T-helper 17 cell (primary cell): ENCODE data around the gene MCCC1. TPM values are rescaled to one million over a fixed set of nuclear protein-coding genes. Genes with fewer than 3 reads are reported as not detected.

Source experiments
- ATAC-seq: fragments of 150-1000 bp; cut with Tn5 transposase; 2 replicates; pipeline ENCODE4 v1.10.0; 2021; ENCODE audit warnings: mild to moderate bottlenecking, moderate library complexity
- DNase-seq, 3 donors: peaks; one replicate each; pipeline versions ENCODE4 v3.0.0 to v3.0.0-alpha.2; 2020 to 2021
- H3K9me3 ChIP-seq: one replicate; pipeline ENCODE4 v1.7.0; 2013; ENCODE audit warnings: low read length, mild to moderate bottlenecking; ENCODE audit not compliant: control insufficient read depth, poor library complexity, severe bottlenecking
- H3K27ac Mint-ChIP-seq: one replicate; pipeline ENCODE4 v1.8.0; 2022; ENCODE audit warnings: mild to moderate bottlenecking, moderate library complexity, mixed read lengths
- H3K27me3 Mint-ChIP-seq: one replicate; pipeline ENCODE4 v1.8.0; 2022; ENCODE audit warnings: mixed read lengths
- H3K36me3 Mint-ChIP-seq: one replicate; pipeline ENCODE4 v1.8.0; 2022; ENCODE audit warnings: low read depth, mixed read lengths
- H3K4me1 Mint-ChIP-seq: one replicate; pipeline ENCODE4 v1.8.0; 2022; ENCODE audit warnings: mild to moderate bottlenecking, mixed read lengths
- H3K4me3 Mint-ChIP-seq: one replicate; pipeline ENCODE4 v1.8.0; 2022; ENCODE audit warnings: mild to moderate bottlenecking, moderate library complexity, mixed read lengths
- total RNA-seq, 4 donors: library from RNA in 2 of 4; stranded (reverse) in 2 of 4; gene quantifications; one replicate each; pipeline ENCODE4 v1.2.3 and lab custom pipeline; 2022 to 2026

Gene MCCC1
- total RNA-seq (10 to 100 TPM; 17.5 to 17.6 TPM), total RNA-seq (lab: John Stamatoyannopoulos, UW) (24.1 to 42.8 reads per million in 2 donors)

- Mint-ChIP-seq H3K36me3 (peaks cover 3% of the 10 kb centered on the region), H3K4me3 (peak within 1 kb of the TSS; percentile 98), H3K27ac (peak within 1 kb of the TSS; percentile 99), H3K27me3 (no peaks in the 10 kb centered on the region), H3K4me1 (peaks cover 22% of the 10 kb centered on the region)
- H3K9me3 ChIP-seq = no peaks in the 10 kb centered on the region
- DNase-seq = peak; percentile 89 to 95 (median 93)
- peak; percentile 99 for ATAC-seq
These were observed at the start of gene MCCC1 for GRCh38 chr3:183099026-183099837. MCCC1 (minus strand) TSS chr3:183099496; CDS start chr3:183099440, 56 bp downstream.

GRCh38 chr3:183148056-183148455 is 48.8 kb upstream of the MCCC1 start:
- no peaks in the 10 kb centered on the region for H3K9me3 ChIP-seq
- peaks cover 7% of the 10 kb centered on the region for H3K36me3 Mint-ChIP-seq
- no peaks in the 10 kb centered on the region for H3K4me1 Mint-ChIP-seq
- H3K27me3 Mint-ChIP-seq = no peaks in the 10 kb centered on the region
- no peak overlapping the region for H3K4me3 Mint-ChIP-seq
- no peak for DNase-seq
- no peak for ATAC-seq
- H3K27ac Mint-ChIP-seq = no peak overlapping the region

DNA sequence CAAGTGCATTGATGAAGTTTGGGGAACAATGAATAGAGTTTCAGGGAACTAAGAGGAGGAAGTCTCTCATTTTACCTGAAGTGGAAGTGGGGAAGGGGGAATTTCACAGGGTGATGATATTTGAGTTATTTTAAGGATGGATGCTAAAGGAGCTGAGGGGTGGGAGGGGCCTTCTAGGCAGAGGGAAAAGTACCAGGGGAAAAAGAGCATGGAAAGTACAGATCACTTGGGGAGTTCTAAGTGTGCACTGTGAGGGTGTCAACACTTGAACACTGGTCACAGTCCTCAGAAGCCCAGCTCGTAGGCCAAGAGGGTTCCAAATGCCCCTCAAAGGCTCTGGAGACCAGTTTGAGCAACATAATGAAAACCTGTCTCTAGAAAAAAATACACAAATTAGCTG is 45.1 kb upstream of the MCCC1 start:
- H3K9me3 ChIP-seq = no peaks in the 10 kb centered on the region
- no peak for ATAC-seq
- H3K4me3 Mint-ChIP-seq = no peak overlapping the region
- DNase-seq = no peak
- H3K4me1 Mint-ChIP-seq = no peaks in the 10 kb centered on the region
- H3K36me3 Mint-ChIP-seq = peaks cover 7% of the 10 kb centered on the region
- no peak overlapping the region for H3K27ac Mint-ChIP-seq
- H3K27me3 Mint-ChIP-seq = no peaks in the 10 kb centered on the region

- ATAC-seq (no peak), DNase-seq (no peak)
- Mint-ChIP-seq H3K4me1 (no peaks in the 10 kb centered on the region), H3K27ac (no peak overlapping the region), H3K27me3 (no peaks in the 10 kb centered on the region), H3K36me3 (peaks cover 9% of the 10 kb centered on the region), H3K4me3 (no peak overlapping the region)
- no peaks in the 10 kb centered on the region for H3K9me3 ChIP-seq
These were observed 42.9 kb upstream of the MCCC1 start for GRCh38 chr3:183142199-183142598.

DNA sequence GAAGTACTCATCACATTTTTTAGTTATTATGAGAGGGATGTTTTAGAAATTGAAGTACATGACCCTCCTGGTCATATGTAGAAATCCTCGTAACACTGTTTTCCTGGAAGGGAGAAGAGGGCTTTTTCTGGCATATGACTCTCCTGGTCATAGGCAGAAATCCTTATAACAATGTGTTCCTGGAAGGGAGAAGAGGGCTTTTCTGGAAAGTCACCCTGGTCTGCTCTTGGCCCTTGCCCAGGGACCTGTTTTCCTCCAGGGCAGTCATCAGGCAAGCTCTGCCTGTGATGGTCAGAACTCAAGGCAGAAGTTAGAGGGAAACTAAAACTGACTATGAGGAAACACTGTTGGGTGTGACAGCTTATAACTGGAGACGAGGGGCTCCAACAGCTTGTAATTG is 35.5 kb upstream of the MCCC1 start:
- Mint-ChIP-seq H3K27me3 (no peaks in the 10 kb centered on the region), H3K4me1 (no peaks in the 10 kb centered on the region), H3K36me3 (peaks cover 9% of the 10 kb centered on the region), H3K27ac (no peak overlapping the region), H3K4me3 (no peak overlapping the region)
- ATAC-seq (no peak), DNase-seq (no peak)
- H3K9me3 ChIP-seq = no peaks in the 10 kb centered on the region

- Mint-ChIP-seq H3K27me3 (no peaks in the 10 kb centered on the region), H3K36me3 (peaks cover 7% of the 10 kb centered on the region), H3K4me1 (no peaks in the 10 kb centered on the region), H3K27ac (no peak overlapping the region), H3K4me3 (no peak overlapping the region)
- ATAC-seq = no peak
- peaks cover 3% of the 10 kb centered on the region for H3K9me3 ChIP-seq
- no peak for DNase-seq
These were observed 33.1 kb upstream of the MCCC1 start for GRCh38 chr3:183132409-183132808.

- DNase-seq = no peak
- no peak overlapping the region for H3K4me3 Mint-ChIP-seq
These were observed 32.4 kb upstream of the MCCC1 start for GRCh38 chr3:183131735-183132134.

GRCh38 chr3:183131186-183131725 is 32.0 kb upstream of the MCCC1 start:
- H3K4me3 Mint-ChIP-seq = no peak overlapping the region
- no peak overlapping the region for H3K27ac Mint-ChIP-seq
- H3K27me3 Mint-ChIP-seq = no peaks in the 10 kb centered on the region
- H3K9me3 ChIP-seq = peaks cover 3% of the 10 kb centered on the region
- H3K4me1 Mint-ChIP-seq = no peaks in the 10 kb centered on the region
- H3K36me3 Mint-ChIP-seq = peaks cover 7% of the 10 kb centered on the region
- ATAC-seq = no peak
- DNase-seq = no peak

More at GRCh38 chr3:183131735-183132134, 32.4 kb upstream of the MCCC1 start:
- Mint-ChIP-seq H3K27me3 (no peaks in the 10 kb centered on the region), H3K27ac (no peak overlapping the region), H3K4me1 (no peaks in the 10 kb centered on the region), H3K36me3 (peaks cover 7% of the 10 kb centered on the region)
- ATAC-seq = no peak
- peaks cover 3% of the 10 kb centered on the region for H3K9me3 ChIP-seq

DNA sequence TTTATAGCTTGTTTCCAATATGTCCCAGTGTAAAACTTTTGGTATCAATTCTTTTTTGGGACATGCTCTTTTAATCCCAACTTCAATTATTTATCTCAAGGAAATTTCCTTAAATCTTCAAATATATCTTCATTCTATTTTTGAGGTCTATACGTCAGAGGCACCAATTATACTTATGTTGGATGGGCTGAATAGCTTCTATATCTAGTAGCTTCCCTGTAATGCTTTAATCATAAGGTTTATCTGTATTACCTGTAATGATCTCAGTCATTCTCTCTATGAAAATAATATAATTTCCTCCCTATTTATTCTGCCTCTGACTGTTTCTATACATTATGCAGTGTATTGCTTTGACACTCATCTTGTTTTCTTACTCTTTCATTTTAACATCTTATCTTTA is 29.9 kb upstream of the MCCC1 start:
- peaks cover 7% of the 10 kb centered on the region for H3K36me3 Mint-ChIP-seq
- no peak overlapping the region for H3K4me3 Mint-ChIP-seq
- no peaks in the 10 kb centered on the region for H3K27me3 Mint-ChIP-seq
- DNase-seq (no peak), ATAC-seq (no peak)
- H3K27ac Mint-ChIP-seq = no peak overlapping the region
- H3K4me1 Mint-ChIP-seq = no peaks in the 10 kb centered on the region
- peaks cover 3% of the 10 kb centered on the region for H3K9me3 ChIP-seq

- H3K9me3 ChIP-seq = peaks cover 3% of the 10 kb centered on the region
These were observed 29.4 kb upstream of the MCCC1 start for GRCh38 chr3:183128709-183129108.

DNA sequence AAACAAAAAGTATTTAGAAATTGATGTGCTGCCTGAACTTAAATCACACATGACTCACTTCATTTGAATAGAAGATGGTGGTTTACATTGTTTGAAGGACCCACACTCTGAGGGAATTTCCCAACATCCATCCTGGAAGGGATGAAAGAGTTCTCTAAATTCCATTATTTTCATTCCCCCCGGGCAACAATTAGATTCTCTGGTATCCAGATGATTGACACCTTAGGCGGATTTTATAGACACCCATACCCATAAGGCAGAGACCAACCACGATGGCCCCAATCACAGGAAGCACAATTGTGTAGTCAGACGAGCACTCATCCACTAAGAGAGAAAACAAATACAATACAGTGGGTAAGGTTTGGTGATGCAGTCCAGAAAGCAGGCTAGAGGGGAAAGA is 24.6 kb upstream of the MCCC1 start:
- Mint-ChIP-seq H3K27me3 (no peaks in the 10 kb centered on the region), H3K27ac (no peak overlapping the region), H3K36me3 (no peaks in the 10 kb centered on the region), H3K4me1 (no peaks in the 10 kb centered on the region), H3K4me3 (no peak overlapping the region)
- no peak for DNase-seq
- H3K9me3 ChIP-seq = no peaks in the 10 kb centered on the region
- ATAC-seq = no peak

More at GRCh38 chr3:183128709-183129108, 29.4 kb upstream of the MCCC1 start:
- Mint-ChIP-seq H3K4me1 (no peaks in the 10 kb centered on the region), H3K4me3 (no peak overlapping the region), H3K27ac (no peak overlapping the region), H3K27me3 (no peaks in the 10 kb centered on the region), H3K36me3 (peaks cover 2% of the 10 kb centered on the region)
- ATAC-seq (no peak), DNase-seq (no peak)

GRCh38 chr3:183122257-183122932 is 23.1 kb upstream of the MCCC1 start:
- Mint-ChIP-seq H3K36me3 (no peaks in the 10 kb centered on the region), H3K4me3 (no peak overlapping the region), H3K4me1 (no peaks in the 10 kb centered on the region), H3K27ac (no peak overlapping the region), H3K27me3 (peaks cover 5% of the 10 kb centered on the region)
- ATAC-seq (peak; percentile 70), DNase-seq (no peak)
- no peaks in the 10 kb centered on the region for H3K9me3 ChIP-seq

GRCh38 chr3:183120538-183121215 is 21.4 kb upstream of the MCCC1 start:
- H3K27me3 Mint-ChIP-seq = peaks cover 13% of the 10 kb centered on the region
- H3K27ac Mint-ChIP-seq = no peak overlapping the region
- H3K36me3 Mint-ChIP-seq = no peaks in the 10 kb centered on the region
- DNase-seq = no peak
- peaks cover 2% of the 10 kb centered on the region for H3K4me1 Mint-ChIP-seq
- H3K9me3 ChIP-seq = no peaks in the 10 kb centered on the region
- no peak overlapping the region for H3K4me3 Mint-ChIP-seq
- no peak for ATAC-seq
